HepG2 (cell line): ENCODE data around the gene THPO. TPM values are rescaled to one million over a fixed set of nuclear protein-coding genes. Genes with fewer than 3 reads are reported as not detected.

Experiments
- ATAC-seq: fragments of 200-7000 bp; cut with Tn5 transposase; 3 replicates; pipeline ENCODE4 v1.9.1; 2020; ENCODE audit warnings: mild to moderate bottlenecking, moderate library complexity
- BruUV-seq: library from RNA; stranded (reverse); fragments of 400-500 nt; replicated peaks from 2 replicates; lab custom pipeline; 2021; lab: Mats Ljungman, UMichigan
- CTCF ChIA-PET: fragments of 300-600 bp; formaldehyde crosslinking; extraction: SDS; loops from one replicate; lab custom pipeline; 2021; ENCODE audit warnings: low total read pairs, inconsistent platforms, low intra/inter-chr PET ratio; lab: Yijun Ruan, JAX
- POLR2A ChIA-PET: fragments of 350-600 bp; sonication (Branson Sonifier 250); formaldehyde crosslinking; loops from one replicate; lab custom pipeline; 2020; ENCODE audit warnings: antibody characterized with exemption, inconsistent platforms; lab: Yijun Ruan, JAX
- DNase-seq: peaks from one replicate; pipeline ENCODE4 v3.0.0-alpha.2; 2015; ENCODE audit warnings: low spot score
- FAIRE-seq: peaks from 3 replicates; lab custom pipeline; 2011; peaks lifted over from hg19 to GRCh38; lab: Jason Lieb, UNC
- H2AFZ ChIP-seq: one replicate; pipeline ENCODE4 v1.6.1; 2011; ENCODE audit warnings: low read length, inconsistent platforms
- H3K27ac ChIP-seq: fragments of 300-600 bp; 3 replicates; pipeline ENCODE4 v1.8.0; 2011; ENCODE audit warnings: mixed run types, mild to moderate bottlenecking, mixed read lengths, low read length, inconsistent platforms; ENCODE audit not compliant: insufficient read depth; ENCODE audit errors: extremely low read length
- H3K27me3 ChIP-seq, 2 experiments: fragments of 200-600 bp in 1 of 2; 2 replicates in 1 of 2; 3 replicates in 1 of 2; pipeline versions ENCODE4 v1.6.0 to v1.8.0; 2011; ENCODE audit warnings: low read length in 2 of 2, mild to moderate bottlenecking in 2 of 2, moderate library complexity in 2 of 2, inconsistent platforms in 1 of 2; ENCODE audit not compliant: insufficient read depth in 2 of 2, control insufficient read depth in 1 of 2
- H3K36me3 ChIP-seq, 2 experiments: fragments of 200-600 bp in 1 of 2; replicated peaks in 1 of 2; 2 replicates in 1 of 2; 3 replicates in 1 of 2; pipeline versions ENCODE4 v1.5.1 to v1.8.0; 2011; ENCODE audit warnings: low read length in 2 of 2, inconsistent platforms in 1 of 2; ENCODE audit not compliant: insufficient read depth in 2 of 2, control insufficient read depth in 1 of 2
- H3K4me1 ChIP-seq: 2 replicates; pipeline ENCODE4 v1.5.1; 2012; ENCODE audit warnings: low read length, inconsistent platforms; ENCODE audit not compliant: insufficient read depth
- H3K4me2 ChIP-seq: 2 replicates; pipeline ENCODE4 v1.6.0; 2011; ENCODE audit warnings: low read depth, low read length, inconsistent platforms
- H3K4me3 ChIP-seq, 3 experiments: fragments of 200-600 bp in 1 of 3; sonication (generic), shearing (Covaris generic) in 1 of 3; replicated peaks in 1 of 3; 2 replicates each; pipeline ENCODE4 v1.5.1; 2011 to 2016; ENCODE audit warnings: low read length in 3 of 3, inconsistent platforms in 2 of 3, low read depth in 2 of 3, mild to moderate bottlenecking in 2 of 3, control low read depth in 1 of 3, mixed read lengths in 1 of 3; ENCODE audit not compliant: insufficient read depth in 1 of 3
- H3K79me2 ChIP-seq: one replicate; pipeline ENCODE4 v1.6.1; 2011; ENCODE audit warnings: low read length, inconsistent platforms; ENCODE audit not compliant: insufficient read depth
- H3K9ac ChIP-seq: 2 replicates; pipeline ENCODE4 v1.6.0; 2011; ENCODE audit warnings: mild to moderate bottlenecking, low read depth, low read length, inconsistent platforms; ENCODE audit not compliant: insufficient read depth
- H3K9me3 ChIP-seq: 2 replicates; pipeline ENCODE4 v1.5.1; 2012; ENCODE audit warnings: mild to moderate bottlenecking, low read length
- H4K20me1 ChIP-seq: 2 replicates; pipeline ENCODE4 v1.6.0; 2011; ENCODE audit warnings: inconsistent platforms, mild to moderate bottlenecking, low read length, moderate library complexity; ENCODE audit not compliant: insufficient read depth
- CBFB ChIP-seq: sonication (generic); formaldehyde crosslinking; IDR thresholded peaks from 2 replicates; pipeline ENCODE4 v1.4.0; 2020; ENCODE audit warnings: missing genetic modification reagents
- HBP1 ChIP-seq: IDR thresholded peaks from 2 replicates; pipeline ENCODE4 v1.6.1; 2016; ENCODE audit warnings: low read depth, control low read depth
- MAFG ChIP-seq: sonication (generic); formaldehyde crosslinking; IDR thresholded peaks from 2 replicates; pipeline ENCODE4 v1.5.1; 2020; ENCODE audit warnings: mild to moderate bottlenecking, missing genetic modification reagents
- NCOR1 ChIP-seq: fragments of 200-600 bp; sonication (generic); IDR thresholded peaks from 2 replicates; pipeline ENCODE4 v1.7.0; 2017; ENCODE audit warnings: antibody characterized with exemption, low read length, borderline replicate concordance
- SIX4 ChIP-seq: sonication (generic); formaldehyde crosslinking; IDR thresholded peaks from 2 replicates; pipeline ENCODE4 v1.4.0; 2020; ENCODE audit warnings: missing genetic modification reagents
- SPEN ChIP-seq: sonication (generic); formaldehyde crosslinking; IDR thresholded peaks from 2 replicates; pipeline ENCODE4 v1.5.1; 2020; ENCODE audit warnings: low read depth, mild to moderate bottlenecking, missing genetic modification reagents
- TCF7 ChIP-seq: sonication (generic); IDR thresholded peaks from 2 replicates; pipeline ENCODE4 v1.6.1; 2016; ENCODE audit warnings: antibody characterized with exemption, low read depth
- THAP11 ChIP-seq: IDR thresholded peaks from 2 replicates; pipeline ENCODE4 v1.6.1; 2016; ENCODE audit warnings: missing biosample characterization, missing genetic modification reagents
- ZC3H4 ChIP-seq: sonication (generic); formaldehyde crosslinking; IDR thresholded peaks from 2 replicates; pipeline ENCODE4 v1.4.0; 2020; ENCODE audit warnings: missing genetic modification reagents, borderline replicate concordance
- ZNF10 ChIP-seq: sonication (generic); formaldehyde crosslinking; IDR thresholded peaks from 2 replicates; pipeline ENCODE4 v1.4.0; 2020; ENCODE audit warnings: mild to moderate bottlenecking, low read depth, missing genetic modification reagents, borderline replicate concordance
- ZNF296 ChIP-seq: sonication (generic); formaldehyde crosslinking; conservative IDR thresholded peaks from 2 replicates; pipeline ENCODE4 v1.5.0; 2020; ENCODE audit warnings: mild to moderate bottlenecking, missing genetic modification reagents
- ZNF639 ChIP-seq: conservative IDR thresholded peaks from 2 replicates; pipeline ENCODE4 v1.6.1; 2018; ENCODE audit warnings: missing genetic modification reagents
- ZNF790 ChIP-seq: sonication (generic); formaldehyde crosslinking; IDR thresholded peaks from 2 replicates; pipeline ENCODE4 v1.8.0; 2022; ENCODE audit warnings: missing genetic modification reagents, mild to moderate bottlenecking, borderline replicate concordance
- WGBS: methylation state at CpG from one replicate; pipeline ENCODE4 v1.1.6; 2017; ENCODE audit warnings: low lambda C conversion rate; 5-methylcytosine and 5-hydroxymethylcytosine counted together
- in situ Hi-C: cut with HindIII; loops from 2 replicates; pipeline ENCODE4 v1.10.0; 2017; ENCODE audit warnings: low pct_unique_long_range_greater_than_20kb; ENCODE audit not compliant: extremely low pct_ligation_motif_present
- intact Hi-C: fragments of 100-400 bp; cut with micrococcal nuclease; formaldehyde crosslinking; loops from one replicate; pipeline ENCODE4 v1.10.0; 2022; ENCODE audit not compliant: unreplicated experiment
- polyA plus RNA-seq, 8 experiments: library from polyadenylated mRNA; depleted of rRNA in 3 of 8; stranded (reverse) in 7 of 8; unstranded in 1 of 8; fragments of >200 nt; fragmentation: Illumina TruSeq in 4 of 8; extraction: Trizol in 4 of 8; gene quantifications; 2 replicates each; pipeline versions ENCODE4 v1.2.1 to v1.2.3, GENCODE V29; 2011 to 2016; ENCODE audit warnings: low read depth in 4 of 8, missing spikeins in 1 of 8, mixed read lengths in 1 of 8; ENCODE audit not compliant: insufficient read depth in 1 of 8
- total RNA-seq, 5 experiments: library from RNA; depleted of rRNA; stranded (reverse); fragments of >200 nt; fragmentation: Illumina TruSeq; extraction: Trizol; gene quantifications; 2 replicates each; pipeline ENCODE4 v1.2.3, GENCODE V29; 2016; ENCODE audit warnings: low read depth in 1 of 5
- TF ChIP-seq, protein P1 (sequence below): sonication (generic); formaldehyde crosslinking; IDR thresholded peaks from 2 replicates; pipeline ENCODE4 v1.8.0; 2022; ENCODE audit warnings: mild to moderate bottlenecking, missing genetic modification reagents
- TF ChIP-seq, protein P2 (sequence below): sonication (generic); formaldehyde crosslinking; IDR thresholded peaks from 2 replicates; pipeline ENCODE4 v1.8.0; 2022; ENCODE audit warnings: missing genetic modification reagents, low read depth, mild to moderate bottlenecking, borderline replicate concordance
- TF ChIP-seq, protein P3 (sequence below): sonication (generic); formaldehyde crosslinking; IDR thresholded peaks from 2 replicates; pipeline ENCODE4 v1.5.0; 2020; ENCODE audit warnings: missing genetic modification reagents

Gene THPO
- total and polyA plus RNA-seq, 2 of the 13 experiments (the other 11 are each of a cell fraction or from before 2014, with no cell fraction given), result 2.8 to 4.8 TPM

GRCh38 chr3:184384856-184385422 is 6.9 kb upstream of the THPO start (continued):
- TF ChIP-seq ZNF639 (CRISPR knock-in tag) (no peak), CBFB (no peak)

- intact Hi-C loops (no loop called here), in situ Hi-C loops (no loop called here)
- Histone ChIP-seq H3K9ac (no peak overlapping the region), H3K4me1 (peaks cover 6% of the 10 kb centered on the region; the same call in 1 of the 2 replicates), H2AFZ (no peak overlapping the region), H3K9me3 (no peaks in the 10 kb centered on the region), H3K4me2 (no peak overlapping the region), H4K20me1 (no peaks in the 10 kb centered on the region), H3K4me3 (no peak overlapping the region), H3K27ac (no peak overlapping the region), H3K79me2 (peaks cover 1% of the 10 kb centered on the region), H3K27me3 (no peaks in the 10 kb centered on the region; a peak in 1 of 5 replicates), H3K36me3 (peaks cover 12 to 35% of the 10 kb centered on the region in 2 experiments; a peak in 4 of 5 replicates)
- FAIRE-seq (no peak), ATAC-seq (no peak), DNase-seq (no peak)
- ChIA-PET POLR2A (no interaction called here), CTCF (no interaction called here)
- 90% methylated on average over 6 of the region's 9 CpGs for WGBS
- BruUV-seq, result no TSS peak
- TF ChIP-seq, protein P1, sequence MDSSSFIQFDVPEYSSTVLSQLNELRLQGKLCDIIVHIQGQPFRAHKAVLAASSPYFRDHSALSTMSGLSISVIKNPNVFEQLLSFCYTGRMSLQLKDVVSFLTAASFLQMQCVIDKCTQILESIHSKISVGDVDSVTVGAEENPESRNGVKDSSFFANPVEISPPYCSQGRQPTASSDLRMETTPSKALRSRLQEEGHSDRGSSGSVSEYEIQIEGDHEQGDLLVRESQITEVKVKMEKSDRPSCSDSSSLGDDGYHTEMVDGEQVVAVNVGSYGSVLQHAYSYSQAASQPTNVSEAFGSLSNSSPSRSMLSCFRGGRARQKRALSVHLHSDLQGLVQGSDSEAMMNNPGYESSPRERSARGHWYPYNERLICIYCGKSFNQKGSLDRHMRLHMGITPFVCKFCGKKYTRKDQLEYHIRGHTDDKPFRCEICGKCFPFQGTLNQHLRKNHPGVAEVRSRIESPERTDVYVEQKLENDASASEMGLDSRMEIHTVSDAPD (CRISPR knock-in tag), result no peak
- TF ChIP-seq NCOR1 (no peak), HBP1 (CRISPR knock-in tag) (no peak), SPEN (no peak), ZNF10 (CRISPR knock-in tag) (no peak), SIX4 (CRISPR knock-in tag) (no peak), MAFG (CRISPR knock-in tag) (no peak), THAP11 (CRISPR knock-in tag) (no peak), ZNF296 (CRISPR knock-in tag) (no peak), TCF7 (no peak), ZNF790 (CRISPR knock-in tag) (no peak), ZC3H4 (CRISPR knock-in tag) (no peak)
- TF ChIP-seq, protein P2, sequence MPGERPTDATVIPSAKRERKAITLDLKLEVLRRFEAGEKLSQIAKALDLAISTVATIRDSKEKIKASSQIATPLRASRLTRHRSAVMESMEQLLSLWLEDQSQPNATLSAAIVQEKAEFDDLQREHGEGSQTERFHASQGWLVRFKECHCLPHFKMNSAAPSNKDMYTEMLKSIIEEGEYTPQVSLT (CRISPR knock-in tag), result no peak
- TF ChIP-seq, protein P3, sequence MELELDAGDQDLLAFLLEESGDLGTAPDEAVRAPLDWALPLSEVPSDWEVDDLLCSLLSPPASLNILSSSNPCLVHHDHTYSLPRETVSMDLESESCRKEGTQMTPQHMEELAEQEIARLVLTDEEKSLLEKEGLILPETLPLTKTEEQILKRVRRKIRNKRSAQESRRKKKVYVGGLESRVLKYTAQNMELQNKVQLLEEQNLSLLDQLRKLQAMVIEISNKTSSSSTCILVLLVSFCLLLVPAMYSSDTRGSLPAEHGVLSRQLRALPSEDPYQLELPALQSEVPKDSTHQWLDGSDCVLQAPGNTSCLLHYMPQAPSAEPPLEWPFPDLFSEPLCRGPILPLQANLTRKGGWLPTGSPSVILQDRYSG (CRISPR knock-in tag), result no peak
Observed at GRCh38 chr3:184384342-184384741, 6.3 kb upstream of the THPO start.
